Epithelial cell of proximal tubule (primary cell): ENCODE results near the gene BIN2. TPM values are rescaled to one million over a fixed set of nuclear protein-coding genes. Genes with fewer than 3 reads are reported as not detected.

ENCODE experiments used
- DNase-seq: peaks from one replicate; pipeline ENCODE4 v3.0.0-alpha.2; 2011; ENCODE audit warnings: low read depth
- H3K4me3 ChIP-seq: 2 replicates; pipeline ENCODE4 v1.5.1; 2011; ENCODE audit warnings: low read depth, mild to moderate bottlenecking, low read length
- CTCF ChIP-seq: conservative IDR thresholded peaks from 2 replicates; pipeline ENCODE4 v1.5.1; 2012; ENCODE audit warnings: low read depth, mild to moderate bottlenecking, low read length
- total RNA-seq: library from RNA; depleted of rRNA; stranded (reverse); fragments of >200 nt; gene quantifications from 2 replicates; pipeline ENCODE4 v1.2.3, GENCODE V29; 2015

The BIN2 gene
- total RNA-seq, 1 donor from 2014 or later: not detected

DNA sequence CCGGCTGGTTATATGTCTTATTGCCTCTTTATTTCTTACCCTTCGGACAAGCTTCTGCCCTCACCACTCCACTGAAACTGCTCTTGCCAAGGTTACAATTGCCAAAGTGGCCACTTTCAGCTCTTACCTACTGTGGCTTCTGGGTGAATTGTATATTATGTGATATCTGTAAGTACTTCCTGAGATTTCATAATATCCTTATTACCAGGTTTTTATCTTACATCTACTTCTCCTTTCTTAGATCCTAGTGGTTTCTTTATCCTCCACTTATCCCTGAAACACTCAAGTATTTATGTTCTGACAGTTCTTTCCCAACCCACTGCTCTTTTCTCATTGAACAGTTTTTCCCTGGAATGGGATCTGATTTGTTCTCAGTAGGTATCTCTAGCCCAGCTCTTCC is 12.0 kb upstream of the BIN2 start:
- DNase-seq: no peak
- H3K4me3 ChIP-seq: no peak overlapping the region
- no peak for TF ChIP-seq CTCF

GRCh38 chr12:51334764-51335163 is 10.8 kb upstream of the BIN2 start:
- DNase-seq: no peak
- no peak overlapping the region for H3K4me3 ChIP-seq
- no peak for TF ChIP-seq CTCF

DNA sequence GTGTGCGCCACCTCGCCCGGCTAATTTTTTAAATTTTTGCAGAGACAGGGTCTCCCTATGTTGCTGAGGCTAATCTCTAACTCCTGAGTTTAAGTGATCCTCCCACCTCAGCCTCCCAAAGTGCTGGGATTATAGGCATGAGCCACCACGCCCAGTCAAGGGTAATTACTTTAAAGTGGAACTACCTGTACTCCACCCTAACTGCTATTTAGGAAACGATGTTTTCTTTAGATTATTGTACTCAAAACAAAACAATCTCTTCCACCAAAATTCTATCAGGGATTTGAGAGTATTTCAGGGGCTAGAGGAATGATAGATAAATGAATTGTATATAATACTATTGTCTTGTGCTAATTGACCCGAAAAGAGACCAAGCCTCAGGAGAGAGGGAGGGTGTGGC is 9.6 kb upstream of the BIN2 start:
- H3K4me3 ChIP-seq: no peak overlapping the region
- DNase-seq: no peak
- TF ChIP-seq CTCF: no peak

GRCh38 chr12:51330186-51330585 is 6.2 kb upstream of the BIN2 start:
- no peak for TF ChIP-seq CTCF

DNA sequence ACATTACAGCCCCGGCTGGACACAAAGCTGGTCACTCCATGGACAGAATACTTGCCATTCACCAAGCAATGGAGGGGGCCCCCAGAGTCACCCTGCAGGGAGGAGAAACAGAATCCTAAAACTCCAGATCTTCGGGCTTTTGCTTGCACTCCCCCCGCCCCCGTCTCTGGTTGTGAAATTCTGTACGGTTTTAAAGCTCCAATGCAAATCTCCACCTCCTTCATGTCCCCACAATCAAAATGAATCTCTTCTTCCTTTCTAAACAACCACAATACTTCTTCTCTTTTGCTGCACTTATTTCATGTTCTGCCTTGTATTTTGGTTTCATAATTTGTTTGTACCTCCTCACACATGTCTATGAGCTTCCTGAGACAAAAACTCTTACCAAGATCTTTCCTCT is 5.8 kb upstream of the BIN2 start:
- no peak for DNase-seq
- H3K4me3 ChIP-seq: no peak overlapping the region
- TF ChIP-seq CTCF: no peak

More at GRCh38 chr12:51330186-51330585, 6.2 kb upstream of the BIN2 start:
- H3K4me3 ChIP-seq: no peak overlapping the region
- DNase-seq: no peak

DNA sequence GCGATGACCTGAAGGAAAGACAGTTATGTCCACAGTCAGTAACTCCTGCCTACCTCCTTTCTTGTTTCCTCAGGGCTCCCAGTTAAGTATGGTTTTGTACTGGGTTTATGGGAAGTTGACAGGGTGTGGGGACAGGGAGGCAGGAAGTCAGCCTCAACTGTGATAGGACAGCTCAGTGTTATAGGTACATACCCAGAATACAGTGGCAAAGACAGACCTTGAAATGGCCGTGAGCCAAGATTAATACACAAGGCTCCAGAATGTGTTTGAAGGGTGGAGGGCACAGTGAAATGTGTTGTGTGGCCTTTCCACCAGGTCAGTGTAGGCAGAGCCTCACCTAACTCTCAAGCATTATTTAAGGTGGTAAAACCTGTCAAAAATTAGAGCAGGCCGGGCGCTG is 4.6 kb upstream of the BIN2 start:
- DNase-seq: no peak
- no peak for TF ChIP-seq CTCF
- H3K4me3 ChIP-seq: no peak overlapping the region

DNA sequence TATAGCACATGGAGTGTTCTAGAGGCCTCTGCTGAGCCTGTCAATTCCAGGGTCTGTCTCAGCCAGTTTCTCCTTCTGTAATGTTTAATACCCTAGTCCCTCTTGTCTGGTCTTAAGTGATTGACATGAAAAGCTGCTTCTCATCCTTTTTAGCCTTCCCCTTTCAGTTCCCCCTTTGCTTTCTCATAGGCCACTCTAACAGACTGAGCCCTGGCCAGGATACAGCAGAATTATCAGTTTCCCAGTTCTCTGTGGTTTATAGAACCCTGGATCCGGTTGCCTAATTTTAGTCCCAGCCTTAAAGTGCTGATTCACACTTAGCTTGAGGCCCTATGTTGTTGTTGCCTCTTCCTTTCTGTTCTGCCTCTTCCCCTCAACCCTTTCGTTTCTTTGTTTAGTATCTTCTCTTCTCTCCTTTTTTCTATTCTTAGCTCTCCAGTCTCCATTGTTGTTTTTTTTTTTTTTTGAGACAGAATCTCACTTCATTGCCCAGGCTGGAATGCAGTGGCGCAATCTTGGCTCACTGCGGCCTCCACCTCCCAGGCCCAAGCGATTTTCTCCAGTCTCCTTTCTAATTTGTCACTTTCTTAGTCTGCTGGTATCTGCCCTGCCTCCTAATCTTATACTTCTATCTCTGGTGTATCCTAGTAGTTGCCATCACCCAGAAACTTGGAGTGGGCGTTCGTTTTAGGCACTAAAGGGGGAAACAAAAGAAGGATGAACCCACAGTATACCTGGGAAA is 2.9 kb upstream of the BIN2 start:
- TF ChIP-seq CTCF: no peak
- H3K4me3 ChIP-seq: no peak overlapping the region
- DNase-seq: no peak
